Panc1 (cell line): ENCODE data around the gene QRFP. TPM values are rescaled to one million over a fixed set of nuclear protein-coding genes. Genes with fewer than 3 reads are reported as not detected.

ENCODE experiments used
- ATAC-seq: fragments of 200-7000 bp; cut with Tn5 transposase; 2 replicates; pipeline ENCODE4 v1.9.1; 2020; ENCODE audit warnings: mild to moderate bottlenecking, moderate library complexity
- BruUV-seq: library from RNA; stranded (reverse); fragments of 400-500 nt; replicated peaks from 2 replicates; lab custom pipeline; 2021; lab: Mats Ljungman, UMichigan
- CTCF ChIA-PET: fragments of 300-600 bp; sonication (Branson Sonifier 250); formaldehyde crosslinking; loops from one replicate; lab custom pipeline; 2022; ENCODE audit warnings: antibody characterized with exemption; lab: Charles Lee
- POLR2A ChIA-PET: fragments of 300-600 bp; sonication (Branson Sonifier 250); formaldehyde crosslinking; loops from one replicate; lab custom pipeline; 2022; ENCODE audit warnings: antibody characterized with exemption; lab: Charles Lee
- DNase-seq: peaks from one replicate; pipeline ENCODE4 v3.0.0-alpha.2; 2010; ENCODE audit warnings: low read depth, low spot score
- H3K27ac ChIP-seq: 2 replicates; pipeline ENCODE4 v1.5.1; 2011; ENCODE audit warnings: mild to moderate bottlenecking, low read length, inconsistent platforms
- H3K27me3 ChIP-seq: fragments of 200-500 bp; sonication (Bioruptor generic); 2 replicates; pipeline ENCODE4 v1.6.0; 2014; ENCODE audit warnings: low read length, inconsistent platforms; ENCODE audit not compliant: control insufficient read depth, insufficient read depth
- H3K36me3 ChIP-seq: fragments of 200-500 bp; sonication (Bioruptor generic); 2 replicates; pipeline ENCODE4 v1.5.1; 2014; ENCODE audit warnings: inconsistent platforms, mild to moderate bottlenecking, low read length, moderate library complexity; ENCODE audit not compliant: control insufficient read depth, insufficient read depth
- H3K4me1 ChIP-seq: 2 replicates; pipeline ENCODE4 v1.5.1; 2011; ENCODE audit warnings: inconsistent platforms, mild to moderate bottlenecking, low read length, moderate library complexity; ENCODE audit not compliant: control insufficient read depth, insufficient read depth
- H3K4me3 ChIP-seq, 2 experiments: 2 replicates each; pipeline ENCODE4 v1.5.1; 2011 to 2012; ENCODE audit warnings: low read depth in 2 of 2, low read length in 2 of 2, mild to moderate bottlenecking in 2 of 2, inconsistent platforms in 1 of 2, moderate library complexity in 1 of 2
- H3K9me3 ChIP-seq: fragments of 200-500 bp; sonication (Bioruptor generic); 2 replicates; pipeline ENCODE4 v1.5.1; 2014; ENCODE audit warnings: low read depth, mild to moderate bottlenecking, inconsistent platforms, low read length, moderate library complexity; ENCODE audit not compliant: control insufficient read depth, insufficient read depth
- POLR2AphosphoS5 ChIP-seq: IDR thresholded peaks from 2 replicates; pipeline ENCODE4 v1.6.1; 2012; ENCODE audit warnings: mild to moderate bottlenecking, low read depth, low read length, moderate library complexity
- SIN3A ChIP-seq: IDR thresholded peaks from 2 replicates; pipeline ENCODE4 v1.6.1; 2012; ENCODE audit warnings: low read depth, mild to moderate bottlenecking, low read length, moderate library complexity, borderline replicate concordance; ENCODE audit not compliant: insufficient read depth
- TCF7L2 ChIP-seq: IDR thresholded peaks from 2 replicates; pipeline ENCODE4 v1.6.1; 2011; ENCODE audit warnings: mild to moderate bottlenecking, low read depth, low read length, inconsistent platforms
- in situ Hi-C: cut with HindIII; loops from 2 replicates; pipeline ENCODE4 v1.10.0; 2016; ENCODE audit warnings: low sequenced_read_pairs, low pct_unique_long_range_greater_than_20kb
- intact Hi-C: fragments of 100-400 bp; cut with micrococcal nuclease; formaldehyde crosslinking; loops from one replicate; pipeline ENCODE4 v1.10.0; 2022; ENCODE audit not compliant: unreplicated experiment
- total RNA-seq: library from RNA; stranded (reverse); gene quantifications from one replicate; pipeline ENCODE4 v1.2.1, GENCODE V29; 2021; ENCODE audit not compliant: unreplicated experiment
- TF ChIP-seq, protein P1 (sequence below): fragments of 450-650 bp; IDR thresholded peaks from 2 replicates; pipeline ENCODE4 v1.5.1; 2017; ENCODE audit warnings: mild to moderate bottlenecking
- TF ChIP-seq, protein P2 (sequence below), 2 experiments: IDR thresholded peaks; 2 replicates each; pipeline ENCODE4 v1.6.1; 2011 to 2012; ENCODE audit warnings: low read depth in 2 of 2, control low read depth in 1 of 2, low read length in 1 of 2, mild to moderate bottlenecking in 1 of 2, moderate library complexity in 1 of 2; ENCODE audit not compliant: insufficient read depth in 1 of 2

Gene QRFP
- total RNA-seq, 1 experiment from 2014 or later, result not detected

DNA sequence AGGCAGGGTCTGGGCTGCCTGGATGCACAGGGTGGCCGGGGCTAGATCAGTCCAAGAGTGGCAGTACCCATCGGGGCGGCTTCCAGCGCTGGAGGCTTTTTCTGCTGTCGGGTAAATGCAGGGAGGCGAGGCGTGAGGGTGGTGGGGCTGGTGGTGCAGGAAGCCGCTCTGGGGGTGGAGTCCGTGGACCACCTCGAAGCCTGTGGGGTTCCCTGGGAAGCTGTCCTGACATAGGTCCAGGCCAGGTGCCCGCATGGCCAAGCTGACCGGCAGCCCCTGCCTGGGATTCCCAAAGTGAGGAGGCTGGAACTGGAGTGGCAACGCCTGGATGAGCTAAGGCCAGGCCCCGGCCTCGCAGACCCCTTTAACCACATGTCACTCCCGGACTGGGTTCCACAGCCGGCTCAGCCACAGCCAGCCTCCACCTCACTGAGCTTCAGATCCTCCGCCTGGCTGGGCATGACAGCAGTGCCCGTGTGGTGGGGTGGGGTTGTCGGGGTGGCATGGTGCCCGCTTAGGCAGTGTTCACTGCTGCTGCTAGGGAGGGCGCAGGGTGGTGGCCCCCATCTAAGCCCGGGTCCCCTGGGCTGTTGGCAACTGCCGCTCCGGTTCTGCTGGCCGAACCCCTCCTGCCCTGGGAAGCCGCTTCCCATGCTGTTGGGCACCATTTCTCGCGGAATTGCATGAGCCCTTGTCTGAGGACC, 1.4 kb upstream of the QRFP start:
- Histone ChIP-seq H3K9me3 (no peaks in the 10 kb centered on the region), H3K4me1 (no peaks in the 10 kb centered on the region), H3K36me3 (no peaks in the 10 kb centered on the region), H3K4me3 (no peak overlapping the region), H3K27ac (no peak overlapping the region), H3K27me3 (no peaks in the 10 kb centered on the region)
- TF ChIP-seq, protein P1, sequence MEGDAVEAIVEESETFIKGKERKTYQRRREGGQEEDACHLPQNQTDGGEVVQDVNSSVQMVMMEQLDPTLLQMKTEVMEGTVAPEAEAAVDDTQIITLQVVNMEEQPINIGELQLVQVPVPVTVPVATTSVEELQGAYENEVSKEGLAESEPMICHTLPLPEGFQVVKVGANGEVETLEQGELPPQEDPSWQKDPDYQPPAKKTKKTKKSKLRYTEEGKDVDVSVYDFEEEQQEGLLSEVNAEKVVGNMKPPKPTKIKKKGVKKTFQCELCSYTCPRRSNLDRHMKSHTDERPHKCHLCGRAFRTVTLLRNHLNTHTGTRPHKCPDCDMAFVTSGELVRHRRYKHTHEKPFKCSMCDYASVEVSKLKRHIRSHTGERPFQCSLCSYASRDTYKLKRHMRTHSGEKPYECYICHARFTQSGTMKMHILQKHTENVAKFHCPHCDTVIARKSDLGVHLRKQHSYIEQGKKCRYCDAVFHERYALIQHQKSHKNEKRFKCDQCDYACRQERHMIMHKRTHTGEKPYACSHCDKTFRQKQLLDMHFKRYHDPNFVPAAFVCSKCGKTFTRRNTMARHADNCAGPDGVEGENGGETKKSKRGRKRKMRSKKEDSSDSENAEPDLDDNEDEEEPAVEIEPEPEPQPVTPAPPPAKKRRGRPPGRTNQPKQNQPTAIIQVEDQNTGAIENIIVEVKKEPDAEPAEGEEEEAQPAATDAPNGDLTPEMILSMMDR, result no peak
- ChIA-PET CTCF (interaction anchor here (0.6 kb wide), 1 partner anchor 42 kb away, joined by 5 read pairs; no protein-coding TSS in a partner anchor), POLR2A (no interaction called here)
- ATAC-seq (no peak), DNase-seq (no peak)
- no TSS peak for BruUV-seq
- in situ Hi-C loops (no loop called here), intact Hi-C loops (loop anchor here (10.0 kb wide), 1 partner anchor 47 kb away; no protein-coding TSS in a partner anchor)

DNA sequence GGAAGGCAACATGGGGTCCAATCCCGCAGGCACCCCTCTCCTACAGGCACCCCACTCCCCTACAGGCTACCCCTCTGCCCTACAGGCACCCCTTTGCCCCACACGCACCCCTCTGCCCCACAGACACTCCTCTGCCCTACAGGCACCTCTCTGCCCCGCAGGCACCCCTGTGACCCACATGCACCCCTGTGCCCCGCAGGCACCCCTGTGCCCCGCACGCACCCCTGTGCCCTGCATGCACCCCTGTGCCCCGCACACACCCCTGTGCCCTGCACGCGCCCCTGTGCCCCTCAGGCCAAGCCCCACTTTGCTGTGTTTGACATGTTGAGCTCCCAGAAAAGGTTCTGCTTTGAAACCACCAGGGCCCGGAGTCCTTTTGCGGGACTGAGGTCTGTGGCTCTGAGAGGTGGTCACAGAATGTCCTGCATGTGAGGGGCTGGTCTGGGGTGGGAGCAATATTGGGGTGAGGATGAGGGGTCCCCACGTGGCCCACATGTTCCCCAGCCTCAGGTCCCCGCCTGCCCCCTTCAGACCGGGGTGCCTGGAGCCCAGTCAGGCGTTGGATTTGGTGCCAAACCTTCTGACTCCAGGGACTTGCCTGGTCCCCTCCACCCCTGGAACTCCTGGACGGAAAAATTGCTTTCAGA, 616 bp upstream of the QRFP start:
- Histone ChIP-seq H3K27me3 (no peaks in the 10 kb centered on the region), H3K4me1 (no peaks in the 10 kb centered on the region), H3K4me3 (no peak overlapping the region), H3K9me3 (no peaks in the 10 kb centered on the region), H3K36me3 (no peaks in the 10 kb centered on the region), H3K27ac (no peak overlapping the region)
- no peak for DNase-seq
- in situ Hi-C loops (no loop called here), intact Hi-C loops (loop anchor here (10.0 kb wide), 1 partner anchor 48 kb away; no protein-coding TSS in a partner anchor)
- TF ChIP-seq, protein P1, result no peak
- TF ChIP-seq SIN3A (no peak), POLR2AphosphoS5 (no peak), TCF7L2 (no peak)
- TF ChIP-seq, protein P2, sequence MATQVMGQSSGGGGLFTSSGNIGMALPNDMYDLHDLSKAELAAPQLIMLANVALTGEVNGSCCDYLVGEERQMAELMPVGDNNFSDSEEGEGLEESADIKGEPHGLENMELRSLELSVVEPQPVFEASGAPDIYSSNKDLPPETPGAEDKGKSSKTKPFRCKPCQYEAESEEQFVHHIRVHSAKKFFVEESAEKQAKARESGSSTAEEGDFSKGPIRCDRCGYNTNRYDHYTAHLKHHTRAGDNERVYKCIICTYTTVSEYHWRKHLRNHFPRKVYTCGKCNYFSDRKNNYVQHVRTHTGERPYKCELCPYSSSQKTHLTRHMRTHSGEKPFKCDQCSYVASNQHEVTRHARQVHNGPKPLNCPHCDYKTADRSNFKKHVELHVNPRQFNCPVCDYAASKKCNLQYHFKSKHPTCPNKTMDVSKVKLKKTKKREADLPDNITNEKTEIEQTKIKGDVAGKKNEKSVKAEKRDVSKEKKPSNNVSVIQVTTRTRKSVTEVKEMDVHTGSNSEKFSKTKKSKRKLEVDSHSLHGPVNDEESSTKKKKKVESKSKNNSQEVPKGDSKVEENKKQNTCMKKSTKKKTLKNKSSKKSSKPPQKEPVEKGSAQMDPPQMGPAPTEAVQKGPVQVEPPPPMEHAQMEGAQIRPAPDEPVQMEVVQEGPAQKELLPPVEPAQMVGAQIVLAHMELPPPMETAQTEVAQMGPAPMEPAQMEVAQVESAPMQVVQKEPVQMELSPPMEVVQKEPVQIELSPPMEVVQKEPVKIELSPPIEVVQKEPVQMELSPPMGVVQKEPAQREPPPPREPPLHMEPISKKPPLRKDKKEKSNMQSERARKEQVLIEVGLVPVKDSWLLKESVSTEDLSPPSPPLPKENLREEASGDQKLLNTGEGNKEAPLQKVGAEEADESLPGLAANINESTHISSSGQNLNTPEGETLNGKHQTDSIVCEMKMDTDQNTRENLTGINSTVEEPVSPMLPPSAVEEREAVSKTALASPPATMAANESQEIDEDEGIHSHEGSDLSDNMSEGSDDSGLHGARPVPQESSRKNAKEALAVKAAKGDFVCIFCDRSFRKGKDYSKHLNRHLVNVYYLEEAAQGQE (IDR thresholded peaks at IDR 0.05; ENCODE audit: insufficient read depth in 1 of 2, low read depth in 2 of 2, low read length in 1 of 2), result no peak
- ChIA-PET POLR2A (no interaction called here), CTCF (no interaction called here)
- no TSS peak for BruUV-seq
- no peak for ATAC-seq
